Loucy (cell line): ENCODE data around the gene MARVELD1.

Experiments
- CTCF ChIP-seq: fragments of 200-600 bp; sonication (generic); conservative IDR thresholded peaks from 2 replicates; pipeline ENCODE4 v1.5.1; 2014; ENCODE audit warnings: mild to moderate bottlenecking, antibody characterized with exemption, low read length
- EZH2phosphoT487 ChIP-seq: fragments of 200-600 bp; IDR thresholded peaks from 2 replicates; pipeline ENCODE4 v1.6.1; 2018; ENCODE audit warnings: antibody characterized with exemption, mild to moderate bottlenecking, moderate library complexity, borderline replicate concordance

GRCh38 chr10:97708976-97709946 lies 4.3 kb upstream of the MARVELD1 start:
- TF ChIP-seq CTCF (peak; percentile 82), EZH2phosphoT487 (no peak)
